ENCODE measurements around the gene EIF2D. TPM values are rescaled to one million over a fixed set of nuclear protein-coding genes. Genes with fewer than 3 reads are reported as not detected.

Gene EIF2D
- total and polyA plus RNA-seq, 9 of the 15 experiments (the other 6 are each of a cell fraction or from before 2014, with no cell fraction given) = 81.1 to 138 (median 93.9) TPM

DNA sequence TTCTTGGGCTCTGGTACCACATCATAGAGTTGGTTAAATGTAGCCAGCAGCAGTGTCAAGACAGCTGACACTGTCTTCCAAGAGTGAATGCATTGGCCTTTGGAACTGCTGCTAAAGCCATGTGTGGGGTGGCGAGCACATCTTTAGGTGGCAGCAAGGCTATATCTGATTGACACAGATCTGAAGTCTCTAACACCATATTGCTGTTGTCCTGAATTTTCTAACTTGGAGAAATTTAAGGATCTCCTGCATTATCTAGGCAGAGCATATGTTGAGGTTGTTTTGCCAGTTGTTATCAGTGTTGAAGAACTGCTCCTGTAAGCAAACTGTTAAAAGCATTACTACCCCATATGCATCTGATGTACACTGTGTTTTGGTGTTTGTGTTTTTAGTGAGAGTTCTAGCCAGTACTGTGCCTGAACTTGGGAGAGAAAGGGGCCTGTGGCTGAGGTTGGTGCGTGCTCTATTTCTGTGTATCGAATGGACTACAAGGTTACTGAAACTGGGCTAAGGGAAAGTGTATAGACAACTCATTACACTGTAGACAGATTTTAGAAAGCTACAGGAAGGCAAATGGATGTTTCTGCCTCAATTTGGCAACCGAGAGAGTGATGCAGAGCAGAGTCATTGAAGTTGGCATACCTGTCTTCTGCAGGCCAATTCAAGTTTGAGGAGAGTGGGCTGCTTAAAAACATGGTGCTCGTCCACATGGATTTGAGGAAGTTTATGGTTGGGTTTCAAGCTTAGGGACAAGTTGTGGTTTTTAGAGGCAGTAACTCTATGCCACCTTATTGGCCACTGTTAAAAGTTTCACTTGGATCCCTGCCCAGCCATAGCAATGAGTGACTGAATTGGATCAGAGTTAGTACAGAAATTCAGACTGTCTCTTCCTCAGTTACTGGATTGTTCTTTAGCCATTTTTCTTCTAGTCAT is 40.0 kb upstream of the EIF2D start (continued):
- TF ChIP-seq MAFG (tag; conservative IDR thresholded peaks at IDR 0.05) (peak; percentile 56), PRPF4 (IDR thresholded peaks at IDR 0.05; ENCODE audit: insufficient read depth, low read depth, low read length, poor library complexity, severe bottlenecking) (no peak), HOXB6 (CRISPR knock-in tag; IDR thresholded peaks at IDR 0.05; ENCODE audit: borderline replicate concordance) (no peak), COPS2 (conservative IDR thresholded peaks at IDR 0.05) (no peak), LARP7 (IDR thresholded peaks at IDR 0.05) (no peak), NR3C1 (CRISPR knock-in tag; IDR thresholded peaks at IDR 0.05) (no peak), PTTG1 (tag; IDR thresholded peaks at IDR 0.05; ENCODE audit: low read depth) (no peak), ESRRB (CRISPR knock-in tag; IDR thresholded peaks at IDR 0.05; ENCODE audit: borderline replicate concordance) (no peak), AFF1 (IDR thresholded peaks at IDR 0.05; ENCODE audit: low read depth in 1 of 2, partially characterized antibody in 2 of 2) (peak in 1 of 2 experiments; percentile 70), NONO (IDR thresholded peaks at IDR 0.05; ENCODE audit: low read depth in 2 of 2, low read length in 1 of 2) (peak in 1 of 2 experiments; percentile 50; a peak in 1 of 4 replicates), IRF2 (CRISPR knock-in tag; IDR thresholded peaks at IDR 0.05) (no peak)
- TF ChIP-seq, protein P1, sequence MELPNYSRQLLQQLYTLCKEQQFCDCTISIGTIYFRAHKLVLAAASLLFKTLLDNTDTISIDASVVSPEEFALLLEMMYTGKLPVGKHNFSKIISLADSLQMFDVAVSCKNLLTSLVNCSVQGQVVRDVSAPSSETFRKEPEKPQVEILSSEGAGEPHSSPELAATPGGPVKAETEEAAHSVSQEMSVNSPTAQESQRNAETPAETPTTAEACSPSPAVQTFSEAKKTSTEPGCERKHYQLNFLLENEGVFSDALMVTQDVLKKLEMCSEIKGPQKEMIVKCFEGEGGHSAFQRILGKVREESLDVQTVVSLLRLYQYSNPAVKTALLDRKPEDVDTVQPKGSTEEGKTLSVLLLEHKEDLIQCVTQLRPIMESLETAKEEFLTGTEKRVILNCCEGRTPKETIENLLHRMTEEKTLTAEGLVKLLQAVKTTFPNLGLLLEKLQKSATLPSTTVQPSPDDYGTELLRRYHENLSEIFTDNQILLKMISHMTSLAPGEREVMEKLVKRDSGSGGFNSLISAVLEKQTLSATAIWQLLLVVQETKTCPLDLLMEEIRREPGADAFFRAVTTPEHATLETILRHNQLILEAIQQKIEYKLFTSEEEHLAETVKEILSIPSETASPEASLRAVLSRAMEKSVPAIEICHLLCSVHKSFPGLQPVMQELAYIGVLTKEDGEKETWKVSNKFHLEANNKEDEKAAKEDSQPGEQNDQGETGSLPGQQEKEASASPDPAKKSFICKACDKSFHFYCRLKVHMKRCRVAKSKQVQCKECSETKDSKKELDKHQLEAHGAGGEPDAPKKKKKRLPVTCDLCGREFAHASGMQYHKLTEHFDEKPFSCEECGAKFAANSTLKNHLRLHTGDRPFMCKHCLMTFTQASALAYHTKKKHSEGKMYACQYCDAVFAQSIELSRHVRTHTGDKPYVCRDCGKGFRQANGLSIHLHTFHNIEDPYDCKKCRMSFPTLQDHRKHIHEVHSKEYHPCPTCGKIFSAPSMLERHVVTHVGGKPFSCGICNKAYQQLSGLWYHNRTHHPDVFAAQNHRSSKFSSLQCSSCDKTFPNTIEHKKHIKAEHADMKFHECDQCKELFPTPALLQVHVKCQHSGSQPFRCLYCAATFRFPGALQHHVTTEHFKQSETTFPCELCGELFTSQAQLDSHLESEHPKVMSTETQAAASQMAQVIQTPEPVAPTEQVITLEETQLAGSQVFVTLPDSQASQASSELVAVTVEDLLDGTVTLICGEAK (IDR thresholded peaks at IDR 0.05) = peak; percentile 57
- TF ChIP-seq, protein P1 (CRISPR knock-in tag; IDR thresholded peaks at IDR 0.05) = no peak
